NCI-H2196 treated with DMSO at 0.1 percent for 48 hours (cell line): Measurements from ENCODE around the gene ALK.
"Not testable (repeated sequence)": the region's sequence is repeated elsewhere in the genome, so short reads cannot be mapped to it uniquely, and the experiment has no call there.

Experiments used
- DNase-seq: peaks from one replicate; lab custom pipeline; 2025; ENCODE audit not compliant: unreplicated experiment; lab: John Stamatoyannopoulos, UW

Gene ALK

GRCh38 chr2:29844713-29845326, 76.6 kb downstream of the ALK start:
- DNase-seq = no peak

- DNase-seq = peak; percentile 2
Observed at GRCh38 chr2:29841386-29842004, 79.9 kb downstream of the ALK start.

- DNase-seq = no peak
Observed at GRCh38 chr2:29839306-29839705, 82.1 kb downstream of the ALK start.

GRCh38 chr2:29837925-29838324, 83.5 kb downstream of the ALK start:
- no peak for DNase-seq

GRCh38 chr2:29834624-29835023, 86.8 kb downstream of the ALK start:
- DNase-seq = no peak

GRCh38 chr2:29834036-29834540, 87.3 kb downstream of the ALK start:
- DNase-seq = no peak

GRCh38 chr2:29831560-29831959, 89.8 kb downstream of the ALK start:
- no peak for DNase-seq

GRCh38 chr2:29829841-29830240, 91.5 kb downstream of the ALK start:
- no peak for DNase-seq

- DNase-seq = not testable (repeated sequence)
Observed at GRCh38 chr2:29824145-29824544, 97.2 kb downstream of the ALK start.

GRCh38 chr2:29821591-29821990, 99.8 kb downstream of the ALK start:
- no peak for DNase-seq

- DNase-seq = no peak
Observed at GRCh38 chr2:29819570-29819969, 101.8 kb downstream of the ALK start.

- no peak for DNase-seq
Observed at GRCh38 chr2:29817801-29818680, 103.3 kb downstream of the ALK start.

- no peak for DNase-seq
Observed at GRCh38 chr2:29817299-29817698, 104.1 kb downstream of the ALK start.

GRCh38 chr2:29816651-29817050, 104.7 kb downstream of the ALK start:
- DNase-seq = no peak

- no peak for DNase-seq
Observed at GRCh38 chr2:29811378-29811777, 110.0 kb downstream of the ALK start.

- no peak for DNase-seq
Observed at GRCh38 chr2:29810956-29811355, 110.4 kb downstream of the ALK start.

GRCh38 chr2:29808321-29808720, 113.1 kb downstream of the ALK start:
- no peak for DNase-seq

GRCh38 chr2:29807082-29807481, 114.3 kb downstream of the ALK start:
- no peak for DNase-seq

GRCh38 chr2:29806461-29806860, 114.9 kb downstream of the ALK start:
- DNase-seq = no peak

- DNase-seq = no peak
Observed at GRCh38 chr2:29804671-29805070, 116.7 kb downstream of the ALK start.

GRCh38 chr2:29803537-29803936, 117.8 kb downstream of the ALK start:
- no peak for DNase-seq

- no peak for DNase-seq
Observed at GRCh38 chr2:29802986-29803385, 118.4 kb downstream of the ALK start.
